HG03175 (cell line): Measurements from ENCODE around the gene ARHGAP10.

Experiments
- ATAC-seq: cut with Tn5 transposase; IDR thresholded peaks from one replicate; pipeline ENCODE4 v1.9.1; 2021; ENCODE audit warnings: mild to moderate bottlenecking, moderate library complexity; ENCODE audit not compliant: unreplicated experiment

Gene ARHGAP10

DNA sequence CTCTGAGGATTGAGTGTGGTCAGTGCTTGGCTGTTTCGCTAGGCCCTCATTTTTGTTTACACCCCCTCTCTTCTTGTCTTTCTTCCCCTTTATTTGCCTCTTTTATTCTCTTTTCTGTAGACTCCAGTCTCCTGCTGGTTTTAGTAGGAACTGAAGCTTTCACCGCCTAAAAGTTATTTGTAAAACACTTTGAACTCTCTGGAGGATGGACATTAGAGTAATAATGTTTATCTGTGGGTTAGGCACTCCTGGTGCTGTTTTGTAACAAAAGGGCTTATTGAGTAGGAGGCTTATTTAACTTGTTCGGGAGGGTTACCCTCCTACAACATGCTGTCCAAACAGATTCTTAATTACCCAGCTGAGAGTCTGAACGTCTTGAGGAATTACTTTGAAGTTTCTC lies 1.6 kb upstream of the ARHGAP10 start:
- no peak for ATAC-seq

DNA sequence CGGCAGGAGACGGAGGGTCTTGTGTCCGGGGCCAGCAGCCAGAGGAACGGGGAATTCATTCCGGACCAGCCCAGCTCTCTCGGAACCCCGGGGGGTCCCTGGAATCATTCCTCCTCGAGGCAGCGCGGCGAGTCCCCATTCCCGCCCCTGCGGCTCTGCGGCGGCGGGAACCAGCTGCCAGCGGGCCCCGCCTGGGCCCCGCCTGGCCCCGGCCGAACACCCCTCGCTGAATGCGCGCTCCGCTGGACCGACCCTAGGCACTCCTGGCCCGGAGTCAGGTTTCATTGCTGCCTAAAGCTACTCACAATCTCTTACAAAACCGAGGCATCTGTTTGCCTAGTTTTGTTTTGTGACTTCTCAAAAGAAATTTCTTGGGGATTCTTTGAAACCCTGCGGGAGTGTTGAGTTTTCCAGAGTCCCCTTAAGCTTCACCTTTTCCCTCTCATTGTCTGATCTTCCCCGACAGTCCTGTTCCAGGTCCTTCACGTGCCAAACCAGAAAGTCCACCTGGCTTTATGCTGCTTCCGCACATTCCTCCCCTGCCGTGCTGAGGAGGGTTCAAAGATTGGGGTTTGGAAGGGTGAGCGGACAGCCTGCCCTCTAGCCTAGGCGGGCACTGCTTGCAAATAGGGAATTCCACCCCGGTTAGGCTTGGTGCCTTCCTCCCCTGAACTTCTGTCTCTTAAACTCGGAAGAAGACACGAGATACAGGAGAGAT lies 789 bp downstream of the ARHGAP10 start:
- ATAC-seq = peak; percentile 27

DNA sequence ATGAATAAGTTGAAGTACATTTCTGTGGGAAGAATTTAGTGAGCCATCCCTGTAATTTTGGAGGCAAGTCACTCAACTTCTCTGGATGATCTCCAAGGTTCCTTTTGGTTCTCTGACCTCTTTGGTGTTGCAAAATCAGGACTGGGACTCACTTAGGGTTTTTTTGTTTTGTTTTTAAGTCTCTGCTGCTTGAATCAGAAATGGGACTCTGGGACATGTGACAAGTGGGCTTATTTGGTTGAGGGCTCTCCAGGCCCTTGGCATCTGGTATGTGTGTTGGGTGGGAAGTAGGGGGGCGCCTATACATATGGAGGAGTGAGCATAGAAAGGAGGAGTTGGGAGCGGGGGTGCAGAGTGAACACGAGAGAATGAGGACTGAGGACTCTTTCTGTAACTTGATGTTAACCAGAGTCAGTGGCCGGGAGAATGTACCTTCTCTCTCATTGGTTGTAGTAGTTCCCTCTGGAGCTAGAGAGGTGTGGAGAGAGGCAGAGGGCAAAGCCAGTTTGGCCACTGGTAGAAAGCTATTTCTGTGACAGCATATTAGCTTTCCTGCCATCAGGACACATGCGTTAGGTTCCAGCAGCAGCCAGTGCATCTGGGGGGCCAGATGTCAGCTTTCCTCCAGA lies 1.9 kb downstream of the ARHGAP10 start:
- ATAC-seq = no peak

DNA sequence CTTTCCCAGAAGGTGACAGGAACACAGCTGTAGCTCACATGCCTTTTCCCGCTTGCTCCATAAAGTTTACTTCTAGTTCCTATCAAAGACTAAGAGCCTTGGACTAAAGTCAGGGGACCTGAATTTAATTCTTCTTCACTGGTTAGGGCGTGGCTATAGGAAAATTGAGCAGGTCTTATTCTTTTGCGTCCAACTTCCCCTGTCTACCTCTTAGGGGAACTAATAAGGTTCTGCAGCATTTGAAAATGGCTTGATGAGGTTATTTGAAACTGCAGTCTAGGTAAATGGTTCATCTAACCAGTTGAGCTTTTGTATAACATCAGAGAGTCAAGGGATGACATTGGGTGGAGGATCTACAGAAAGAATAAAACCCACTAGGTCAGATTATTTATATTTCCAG lies 2.6 kb downstream of the ARHGAP10 start:
- ATAC-seq = no peak

DNA sequence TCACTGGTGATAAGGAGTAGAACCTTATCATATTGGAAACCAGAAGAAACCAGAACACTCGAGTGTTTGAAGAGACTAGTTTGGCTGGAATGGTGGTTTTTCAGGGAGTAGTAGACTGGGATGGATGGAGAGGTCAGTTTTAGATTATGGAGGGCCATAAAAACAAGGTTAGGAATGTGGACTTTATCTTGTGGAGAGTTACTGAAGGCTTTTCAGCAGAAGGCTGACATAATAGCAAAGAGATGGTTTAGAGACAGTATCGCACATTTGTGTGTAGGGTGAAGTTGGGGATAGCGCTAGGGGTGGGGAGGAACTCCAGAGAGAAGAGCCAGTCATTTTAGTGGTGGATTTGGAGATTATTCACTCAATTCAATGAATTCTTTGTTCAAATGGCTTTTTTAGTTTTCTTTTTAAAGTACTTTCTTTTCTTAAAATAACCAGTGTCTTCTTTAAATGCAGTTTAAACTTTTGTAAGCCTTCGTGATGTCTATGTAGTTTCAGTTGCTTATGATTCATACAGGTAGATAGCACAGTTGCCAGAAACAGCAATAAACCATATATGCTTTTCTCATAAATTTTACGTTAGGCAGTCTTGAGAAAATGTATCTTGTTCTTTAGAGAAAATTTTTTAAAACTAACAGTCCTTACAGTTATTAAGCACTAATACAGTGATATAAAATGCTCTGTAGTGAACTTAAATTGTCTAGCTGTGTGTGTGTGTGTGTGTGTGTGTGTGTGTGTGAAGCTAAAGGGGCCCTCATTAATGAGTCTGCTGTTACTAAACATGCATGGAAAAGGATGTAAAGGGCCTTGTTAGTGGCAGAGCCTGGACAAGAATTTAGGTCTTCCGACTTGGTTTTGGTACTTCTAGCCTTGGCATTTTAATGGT lies 3.8 kb downstream of the ARHGAP10 start:
- no peak for ATAC-seq

DNA sequence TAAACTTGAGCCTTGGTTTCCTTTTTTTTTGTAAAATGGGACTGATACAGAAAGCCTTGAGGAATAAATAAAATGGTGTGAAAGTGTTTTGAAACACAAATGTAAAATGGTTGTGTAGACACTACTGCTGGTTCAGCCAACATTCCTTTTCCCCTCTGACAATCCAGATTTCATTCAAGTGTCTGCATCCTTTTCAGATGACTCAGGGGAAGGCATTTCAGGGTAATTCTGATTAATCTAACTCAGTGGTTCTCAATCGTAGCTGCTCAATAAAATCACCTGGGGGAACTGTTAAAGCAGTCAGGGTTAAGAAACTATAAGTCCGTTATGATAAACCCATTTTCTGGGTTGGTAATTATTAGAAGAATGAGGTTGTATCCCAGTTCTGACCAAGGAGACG lies 4.6 kb downstream of the ARHGAP10 start:
- ATAC-seq = no peak

DNA sequence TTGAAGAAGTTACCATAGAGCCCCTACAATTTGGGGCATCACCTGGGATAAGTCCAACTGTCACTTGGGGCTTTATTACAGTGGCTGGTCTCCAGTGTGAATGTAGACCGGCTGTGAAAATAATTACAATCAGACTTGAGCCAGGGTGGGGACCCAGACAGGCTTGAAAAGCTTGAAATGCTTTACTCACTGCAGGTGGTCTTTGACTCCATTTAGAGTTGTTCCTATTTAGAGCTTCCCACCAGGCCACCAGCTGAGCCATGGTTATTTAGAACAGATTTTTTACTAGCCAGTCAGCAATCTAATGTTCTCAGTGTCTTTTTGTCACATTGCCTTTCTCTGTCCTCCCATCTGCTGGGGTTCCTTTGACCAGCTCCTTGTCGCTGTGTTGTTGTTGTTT lies 5.7 kb downstream of the ARHGAP10 start:
- ATAC-seq = no peak

DNA sequence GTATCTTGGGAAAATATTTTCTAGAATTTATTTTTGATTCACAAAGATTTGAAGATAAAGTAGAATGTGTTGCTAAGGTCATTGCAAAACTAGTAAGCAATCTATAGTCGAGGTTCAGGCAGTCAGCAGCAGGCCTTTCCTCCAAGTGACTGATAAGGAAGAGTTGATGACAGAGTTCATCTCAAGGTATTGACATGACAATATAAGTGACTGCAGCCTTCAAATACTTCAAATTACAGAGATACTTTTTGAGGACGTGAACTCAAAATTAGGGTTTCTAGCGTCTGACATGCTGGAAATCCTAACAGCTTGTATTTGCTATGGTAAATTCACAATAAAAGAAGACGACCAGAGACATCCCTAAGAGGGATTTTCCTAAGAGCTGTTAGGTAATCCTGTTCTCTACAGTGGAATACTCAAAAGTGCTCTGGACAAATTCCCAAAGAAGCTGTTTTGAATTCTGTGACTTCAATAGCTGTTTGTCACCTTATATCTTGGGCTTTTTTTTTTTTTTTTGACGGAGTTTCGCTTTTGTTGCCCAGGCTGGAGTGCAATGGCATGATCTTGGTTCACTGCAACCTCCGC lies 7.4 kb downstream of the ARHGAP10 start:
- ATAC-seq = no peak

DNA sequence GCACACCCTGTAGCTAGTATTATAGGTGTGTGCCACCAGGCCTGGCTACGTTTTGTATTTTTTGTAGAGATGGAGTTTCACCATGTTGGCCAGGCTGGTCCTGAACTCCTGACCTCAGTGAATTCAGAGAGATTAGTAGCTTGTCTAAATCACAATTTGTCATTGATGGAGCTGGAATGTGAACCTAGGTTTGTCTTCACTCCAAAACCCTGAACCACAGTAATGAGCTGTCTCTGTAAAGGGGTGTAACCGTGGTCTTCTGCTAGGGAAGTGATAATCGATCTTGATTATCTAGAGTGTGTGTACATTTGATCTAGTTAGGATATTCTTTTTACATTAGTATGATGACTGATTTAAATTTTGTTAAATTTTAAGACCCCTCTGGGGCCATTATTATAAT lies 8.3 kb downstream of the ARHGAP10 start:
- ATAC-seq = no peak

DNA sequence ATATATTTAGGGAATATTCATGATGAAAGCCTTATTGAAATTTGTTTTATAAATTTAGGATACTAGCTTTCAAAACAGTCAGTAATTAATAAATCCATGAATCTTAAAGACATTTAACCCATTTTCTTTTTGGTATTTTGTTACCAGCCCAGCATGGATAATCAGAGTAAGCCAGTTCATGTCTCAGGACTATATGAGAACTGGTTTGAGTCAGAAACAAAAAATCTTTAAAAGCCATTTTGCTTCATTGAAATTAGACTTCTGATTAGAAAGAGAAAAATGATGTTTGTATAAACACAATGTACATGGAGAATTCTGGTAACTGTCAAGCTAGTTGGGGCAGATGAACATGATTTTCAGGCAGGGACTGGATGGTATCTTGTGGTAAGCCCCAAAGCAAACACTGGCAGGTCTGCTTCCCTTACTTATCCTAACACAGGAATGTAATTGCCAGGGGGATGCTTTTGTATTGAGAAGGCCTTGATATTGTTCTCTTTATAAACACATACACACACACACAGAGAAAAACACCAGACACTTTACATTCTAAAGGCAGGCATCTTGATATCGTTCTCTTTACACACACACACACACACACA lies 9.4 kb downstream of the ARHGAP10 start:
- no peak for ATAC-seq

DNA sequence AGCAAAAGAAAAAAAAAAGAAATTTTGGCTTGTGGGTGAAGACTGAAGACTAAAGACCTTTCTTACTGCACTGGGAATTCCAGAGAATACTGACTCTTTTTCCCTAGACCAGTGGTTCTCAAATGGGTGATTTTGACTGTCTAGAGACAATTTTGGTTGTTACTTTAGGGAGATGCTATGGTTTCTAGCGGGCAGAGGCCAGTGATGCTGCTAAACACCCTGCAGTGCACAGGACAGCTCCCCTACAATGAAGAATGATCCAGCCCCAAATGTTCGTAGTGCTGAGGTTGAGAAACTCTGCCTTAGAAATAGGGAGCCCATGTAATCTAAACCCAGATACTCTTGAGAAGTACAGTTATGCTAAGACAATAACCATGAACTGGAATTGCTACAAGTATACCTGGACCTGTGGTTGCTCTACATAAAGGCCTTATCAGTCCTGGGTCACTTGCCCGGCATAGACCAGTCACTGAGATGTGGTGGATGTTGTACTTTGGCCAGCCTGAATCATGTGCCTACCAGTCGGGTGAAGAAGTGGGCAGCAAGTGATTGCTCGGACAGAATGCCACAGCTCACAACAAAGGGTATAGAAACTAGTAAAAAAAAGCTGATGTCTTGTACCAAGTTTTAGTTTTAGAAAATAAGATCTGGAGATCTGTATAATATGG lies 16.0 kb downstream of the ARHGAP10 start:
- ATAC-seq = no peak

DNA sequence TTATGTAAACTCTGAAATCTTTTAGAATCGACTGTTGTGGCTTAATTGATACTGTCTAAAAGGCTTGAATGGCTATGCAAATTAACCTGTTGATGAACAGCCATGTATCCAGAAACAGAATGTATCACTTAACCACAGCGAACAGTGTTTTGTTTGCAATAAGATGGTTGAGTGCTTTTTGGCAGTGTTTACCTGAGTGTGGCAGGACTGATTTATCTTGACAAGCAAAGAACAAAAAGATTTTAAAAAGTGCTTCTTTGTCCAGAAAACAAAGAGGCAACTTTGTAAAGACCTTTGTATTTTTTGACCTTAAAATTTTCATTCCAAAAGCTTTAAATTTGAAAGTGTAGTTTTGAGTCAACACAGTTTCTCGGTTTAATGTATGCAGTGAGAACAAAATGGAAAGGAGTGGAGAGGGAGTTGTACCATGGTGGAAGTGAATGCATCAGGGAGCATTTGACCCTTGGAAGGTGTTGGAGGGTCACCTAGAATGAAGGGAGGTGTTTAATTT lies 18.0 kb downstream of the ARHGAP10 start:
- peak; percentile 99 for ATAC-seq

DNA sequence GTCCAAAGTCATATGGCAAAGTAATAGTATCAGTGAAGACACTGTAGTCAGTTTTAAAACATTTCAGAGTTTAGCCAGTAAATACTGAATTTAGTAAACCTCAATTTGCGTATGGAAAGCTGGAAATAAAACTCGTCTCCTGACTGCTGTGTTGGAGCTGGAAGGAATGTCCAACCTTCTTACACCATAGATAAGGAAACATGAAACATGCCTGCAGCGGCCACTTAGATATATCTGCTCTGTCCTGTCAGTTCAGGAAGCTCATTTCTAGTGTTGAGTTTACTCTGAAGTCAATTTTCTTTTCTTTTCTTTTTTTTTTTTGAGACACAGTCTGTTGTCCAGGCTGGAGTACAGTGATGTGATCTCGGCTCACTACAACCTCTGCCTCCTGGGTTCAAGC lies 21.2 kb downstream of the ARHGAP10 start:
- ATAC-seq = no peak

DNA sequence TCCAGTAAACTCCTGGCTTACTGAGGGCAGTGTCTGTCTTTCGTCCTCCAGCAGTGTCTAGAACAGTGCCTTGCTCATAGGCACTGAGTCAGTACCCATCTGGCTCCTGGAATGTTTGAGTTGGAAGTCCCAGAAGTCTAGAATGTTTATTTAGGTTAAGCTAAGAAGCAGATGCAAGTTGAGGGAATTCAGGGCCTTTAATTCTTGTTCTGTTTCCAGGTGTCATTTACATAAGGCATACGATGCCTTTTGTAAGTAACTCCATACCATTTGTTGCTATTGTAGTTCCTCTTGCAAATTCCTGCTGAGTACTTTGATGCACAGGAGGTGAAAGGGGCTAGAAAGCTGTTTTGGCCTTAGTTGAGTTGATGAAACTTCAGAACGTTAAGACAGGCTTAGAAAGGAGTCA lies 22.2 kb downstream of the ARHGAP10 start:
- ATAC-seq = no peak

DNA sequence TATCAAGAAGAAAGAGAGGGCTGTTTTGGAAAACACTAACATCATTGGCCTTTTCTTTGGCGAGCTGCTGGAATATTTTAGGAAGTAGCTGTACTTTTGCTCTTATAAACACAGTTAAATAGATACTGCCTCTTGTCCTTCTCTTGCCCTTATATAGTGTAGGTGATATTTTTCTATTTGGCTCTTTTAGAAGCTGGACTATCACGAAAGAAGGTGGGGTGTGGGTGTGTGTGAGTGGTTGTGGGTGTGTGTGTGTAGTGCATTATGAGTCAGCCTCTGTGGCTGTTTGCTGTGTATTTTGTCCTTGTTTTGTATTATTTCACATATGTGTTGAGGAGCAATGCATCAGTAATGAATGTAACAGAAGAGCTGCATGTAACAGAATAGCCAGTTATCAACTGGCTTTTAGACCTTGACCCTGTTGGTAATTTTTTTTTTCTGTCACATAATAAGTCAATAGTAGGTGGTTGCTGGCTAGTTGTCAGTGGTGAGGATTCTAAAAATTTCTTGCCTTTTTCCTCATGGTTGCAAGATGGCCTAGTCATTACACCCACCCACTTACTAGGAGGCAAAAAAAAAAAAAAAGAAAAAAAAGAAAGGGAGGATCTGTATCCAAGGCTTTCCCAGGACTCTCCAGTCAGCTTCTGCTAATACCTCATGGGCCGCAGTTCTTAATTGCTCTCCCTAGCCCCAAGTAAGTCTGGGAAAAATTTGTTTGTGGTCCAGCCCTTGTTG lies 23.8 kb downstream of the ARHGAP10 start:
- ATAC-seq = peak; percentile 50

DNA sequence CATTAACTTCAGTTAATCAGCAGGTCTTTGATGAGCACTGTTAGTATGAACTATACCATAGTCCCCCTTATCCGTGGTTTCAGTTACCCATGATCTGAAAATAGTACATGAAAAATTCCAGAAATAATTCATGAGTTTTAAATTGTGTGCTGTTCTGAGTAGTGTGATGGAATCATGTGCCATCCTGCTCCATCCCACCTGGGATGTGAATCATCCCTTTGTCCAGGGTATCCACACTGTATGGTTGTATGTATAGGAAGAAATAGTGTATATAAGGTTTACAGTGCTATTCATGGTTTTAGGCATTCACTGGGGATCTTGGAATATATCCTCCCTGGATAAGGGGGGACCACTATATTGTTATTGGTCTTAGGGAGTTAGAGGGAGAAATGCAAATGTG lies 24.5 kb downstream of the ARHGAP10 start:
- ATAC-seq = no peak

DNA sequence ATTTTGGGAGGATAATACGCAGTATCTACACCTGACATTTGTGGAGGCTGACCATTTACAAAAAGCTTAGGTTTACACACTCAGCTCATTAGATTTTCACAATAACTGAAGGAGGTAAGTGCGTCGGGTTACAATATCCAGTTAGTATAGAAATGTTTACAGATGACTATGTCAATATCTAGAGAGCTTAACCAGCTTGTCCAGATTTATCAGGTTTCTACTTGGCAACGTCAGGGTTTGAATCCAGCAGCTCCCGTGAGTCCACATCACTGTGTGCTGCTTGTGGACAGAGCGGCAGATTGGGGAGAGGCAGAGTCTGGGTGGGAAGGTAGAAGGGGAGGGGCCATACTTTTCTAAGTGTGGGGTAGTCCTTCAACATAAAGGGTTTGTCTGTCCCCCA lies 28.3 kb downstream of the ARHGAP10 start:
- ATAC-seq = no peak

DNA sequence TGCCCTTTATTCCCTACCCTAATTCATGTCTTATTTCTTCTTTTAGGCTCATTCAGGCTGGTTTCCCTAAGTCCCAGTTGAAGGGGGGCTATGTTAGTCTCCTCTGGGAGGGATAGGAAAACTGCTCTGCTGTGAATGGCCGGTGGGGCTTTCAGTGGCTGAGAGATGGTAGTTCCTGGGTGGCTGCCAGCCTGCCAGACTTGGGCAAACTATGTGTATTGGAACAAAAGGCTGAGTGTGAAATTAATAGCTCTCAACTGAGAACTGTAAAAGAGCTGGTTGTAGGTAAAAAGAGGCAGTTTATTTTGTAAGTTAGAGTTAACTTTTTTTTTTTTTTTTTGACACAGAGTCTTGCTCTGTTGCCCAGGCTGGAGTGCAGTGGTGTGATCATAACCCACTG lies 28.8 kb downstream of the ARHGAP10 start:
- peak; percentile 15 for ATAC-seq

DNA sequence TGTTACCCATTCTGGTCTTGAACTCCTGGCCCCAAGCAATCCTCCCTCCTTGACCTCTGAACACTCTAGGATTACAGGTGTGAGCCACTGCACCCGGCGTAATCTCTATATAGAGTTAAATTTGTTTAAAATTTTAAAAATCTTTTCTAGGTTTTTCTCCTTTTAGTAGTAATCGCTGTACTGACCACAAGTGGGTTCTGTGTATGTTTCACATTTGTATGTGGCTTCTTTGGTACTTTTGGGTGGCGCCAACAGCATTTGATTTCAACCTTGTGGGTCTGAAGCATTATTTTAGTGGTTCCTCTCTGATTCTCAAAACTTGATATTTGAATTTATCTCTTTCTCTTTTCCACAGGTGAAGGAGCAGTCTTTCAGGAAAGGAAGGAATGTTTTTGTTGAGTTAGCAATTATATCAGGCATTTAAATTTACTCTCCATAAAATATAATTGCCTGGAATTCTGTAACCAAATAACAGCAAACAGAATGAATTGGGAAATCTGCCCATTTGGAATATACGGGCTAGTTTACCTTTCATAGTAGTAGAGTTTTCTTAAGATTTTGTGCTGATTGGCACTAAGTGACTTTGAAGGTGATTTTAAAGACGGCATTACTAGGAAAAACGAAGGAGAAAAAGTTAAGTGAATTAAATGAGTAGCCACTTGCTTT lies 29.5 kb downstream of the ARHGAP10 start:
- peak; percentile 44 for ATAC-seq
